ENCODE data around the gene CDKN1B. TPM values are rescaled to one million over a fixed set of nuclear protein-coding genes. Genes with fewer than 3 reads are reported as not detected.

The CDKN1B gene
- total RNA-seq, 1 donor from 2014 or later, result 84.2 TPM

GRCh38 chr12:12681061-12681765, 36.0 kb upstream of the CDKN1B start:
- Histone ChIP-seq H3K27ac (peak overlapping the region; percentile 82), H3K9me3 (ENCODE audit: low read depth) (no peaks in the 10 kb centered on the region), H3K36me3 (no peaks in the 10 kb centered on the region), H2AFZ (replicated peaks) (no peak overlapping the region), H3F3A (ENCODE audit: low read depth) (peaks cover 59% of the 10 kb centered on the region), H3K79me2 (ENCODE audit: low read depth) (peaks cover 82% of the 10 kb centered on the region), H3K9ac (no peak overlapping the region), H3K4me1 (peaks cover 72% of the 10 kb centered on the region), H3K4me2 (peak overlapping the region; percentile 90), H4K20me1 (ENCODE audit: low read depth) (peaks cover 60% of the 10 kb centered on the region), H3K4me3 (peak overlapping the region; percentile 87), H3K27me3 (no peaks in the 10 kb centered on the region)
- peaks cover 6% of the 10 kb centered on the region for H3K27me3 Mint-ChIP-seq (ENCODE audit: insufficient read depth, low read depth)
- peaks cover 6% of the 10 kb centered on the region for H3K36me3 Mint-ChIP-seq
- no peak for DNase-seq (ENCODE audit: low spot score)
- no peak overlapping the region for H3K4me3 Mint-ChIP-seq
- peaks cover 56% of the 10 kb centered on the region for H3K4me1 Mint-ChIP-seq
- H3K9me3 Mint-ChIP-seq, result no peaks in the 10 kb centered on the region
- H3K27ac Mint-ChIP-seq, result no peak overlapping the region
- TF ChIP-seq EZH2 (IDR thresholded peaks at IDR 0.05), result no peak
- TF ChIP-seq EZH2phosphoT487 (IDR thresholded peaks at IDR 0.05), result no peak
- TF ChIP-seq, protein P1, sequence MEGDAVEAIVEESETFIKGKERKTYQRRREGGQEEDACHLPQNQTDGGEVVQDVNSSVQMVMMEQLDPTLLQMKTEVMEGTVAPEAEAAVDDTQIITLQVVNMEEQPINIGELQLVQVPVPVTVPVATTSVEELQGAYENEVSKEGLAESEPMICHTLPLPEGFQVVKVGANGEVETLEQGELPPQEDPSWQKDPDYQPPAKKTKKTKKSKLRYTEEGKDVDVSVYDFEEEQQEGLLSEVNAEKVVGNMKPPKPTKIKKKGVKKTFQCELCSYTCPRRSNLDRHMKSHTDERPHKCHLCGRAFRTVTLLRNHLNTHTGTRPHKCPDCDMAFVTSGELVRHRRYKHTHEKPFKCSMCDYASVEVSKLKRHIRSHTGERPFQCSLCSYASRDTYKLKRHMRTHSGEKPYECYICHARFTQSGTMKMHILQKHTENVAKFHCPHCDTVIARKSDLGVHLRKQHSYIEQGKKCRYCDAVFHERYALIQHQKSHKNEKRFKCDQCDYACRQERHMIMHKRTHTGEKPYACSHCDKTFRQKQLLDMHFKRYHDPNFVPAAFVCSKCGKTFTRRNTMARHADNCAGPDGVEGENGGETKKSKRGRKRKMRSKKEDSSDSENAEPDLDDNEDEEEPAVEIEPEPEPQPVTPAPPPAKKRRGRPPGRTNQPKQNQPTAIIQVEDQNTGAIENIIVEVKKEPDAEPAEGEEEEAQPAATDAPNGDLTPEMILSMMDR (IDR thresholded peaks at IDR 0.05), result no peak

- Histone ChIP-seq H3K9me3 (ENCODE audit: low read depth) (no peaks in the 10 kb centered on the region), H3F3A (ENCODE audit: low read depth) (peaks cover 59% of the 10 kb centered on the region), H2AFZ (replicated peaks) (no peak overlapping the region), H3K27me3 (no peaks in the 10 kb centered on the region), H3K4me3 (peak overlapping the region; percentile 87), H3K27ac (peak overlapping the region; percentile 82), H3K9ac (peak overlapping the region; percentile 71), H3K36me3 (no peaks in the 10 kb centered on the region), H3K4me2 (peak overlapping the region; percentile 90), H3K79me2 (ENCODE audit: low read depth) (peaks cover 71% of the 10 kb centered on the region), H3K4me1 (peaks cover 72% of the 10 kb centered on the region), H4K20me1 (ENCODE audit: low read depth) (peaks cover 52% of the 10 kb centered on the region)
- H3K4me3 Mint-ChIP-seq, result peak overlapping the region; percentile 32
- peaks cover 6% of the 10 kb centered on the region for H3K27me3 Mint-ChIP-seq (ENCODE audit: insufficient read depth, low read depth)
- H3K4me1 Mint-ChIP-seq, result peaks cover 59% of the 10 kb centered on the region
- DNase-seq (ENCODE audit: low spot score), result no peak
- H3K9me3 Mint-ChIP-seq, result no peaks in the 10 kb centered on the region
- peaks cover 3% of the 10 kb centered on the region for H3K36me3 Mint-ChIP-seq
- TF ChIP-seq EZH2phosphoT487 (IDR thresholded peaks at IDR 0.05) (no peak), EZH2 (IDR thresholded peaks at IDR 0.05) (no peak)
- TF ChIP-seq, protein P1 (IDR thresholded peaks at IDR 0.05), result no peak
- no peak overlapping the region for H3K27ac Mint-ChIP-seq
Measured at GRCh38 chr12:12682284-12682683, 34.9 kb upstream of the CDKN1B start.

DNA sequence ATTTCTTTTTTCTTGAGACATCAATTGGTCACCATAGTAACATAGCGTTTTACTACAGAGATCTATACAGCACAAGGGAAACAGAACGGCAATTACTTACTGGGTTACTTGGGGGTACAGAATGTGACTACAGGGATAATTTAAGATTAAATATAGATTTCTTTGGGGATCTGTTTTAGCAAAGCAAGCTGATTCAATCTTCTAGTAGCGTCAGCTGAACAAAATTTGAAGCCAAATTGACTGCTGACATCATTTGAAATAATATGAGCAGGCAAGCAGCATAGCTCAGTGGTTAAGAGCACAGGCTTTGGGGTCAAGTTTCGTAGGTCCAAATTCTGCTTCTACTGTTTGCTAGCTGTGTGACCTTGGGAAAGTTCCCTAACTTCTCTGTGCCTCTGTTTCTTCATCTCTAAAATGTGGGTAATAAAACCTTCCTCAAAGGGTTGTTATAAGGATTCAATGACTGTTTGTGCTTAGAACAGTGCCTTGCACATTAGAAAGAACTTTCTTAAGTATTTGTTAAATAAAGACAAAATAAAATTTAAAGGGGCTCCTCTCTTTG, 34.0 kb upstream of the CDKN1B start:
- Histone ChIP-seq H4K20me1 (ENCODE audit: low read depth) (peaks cover 44% of the 10 kb centered on the region), H3K4me2 (peak overlapping the region; percentile 90)

More for the DNA sequence above, 34.0 kb upstream of the CDKN1B start:
- H3K27me3 Mint-ChIP-seq (ENCODE audit: insufficient read depth, low read depth), result peaks cover 6% of the 10 kb centered on the region
- TF ChIP-seq, protein P1 (IDR thresholded peaks at IDR 0.05), result no peak
- TF ChIP-seq EZH2phosphoT487 (IDR thresholded peaks at IDR 0.05), result no peak
- TF ChIP-seq EZH2 (IDR thresholded peaks at IDR 0.05), result no peak
- no peaks in the 10 kb centered on the region for H3K27me3 ChIP-seq
- peaks cover 66% of the 10 kb centered on the region for H3K4me1 Mint-ChIP-seq
- no peak for DNase-seq (ENCODE audit: low spot score)
- H3K9me3 ChIP-seq (ENCODE audit: low read depth), result no peaks in the 10 kb centered on the region
- peak overlapping the region; percentile 84 for H3K27ac Mint-ChIP-seq
- peaks cover 61% of the 10 kb centered on the region for H3K79me2 ChIP-seq (ENCODE audit: low read depth)
- H3K4me3 ChIP-seq, result peak overlapping the region; percentile 87
- peaks cover 3% of the 10 kb centered on the region for H3K36me3 Mint-ChIP-seq
- no peaks in the 10 kb centered on the region for H3K36me3 ChIP-seq
- H3K4me1 ChIP-seq, result peaks cover 75% of the 10 kb centered on the region
- H3F3A ChIP-seq (ENCODE audit: low read depth), result peaks cover 59% of the 10 kb centered on the region
- no peaks in the 10 kb centered on the region for H3K9me3 Mint-ChIP-seq
- H2AFZ ChIP-seq (replicated peaks), result no peak overlapping the region
- peak overlapping the region; percentile 71 for H3K9ac ChIP-seq
- H3K27ac ChIP-seq, result peak overlapping the region; percentile 82
- peak overlapping the region; percentile 95 for H3K4me3 Mint-ChIP-seq
